ENCODE data around the gene HIBADH. TPM values are rescaled to one million over a fixed set of nuclear protein-coding genes. Genes with fewer than 3 reads are reported as not detected.

The HIBADH gene
- total RNA-seq, 1 experiment from 2014 or later: 33.7 TPM

DNA sequence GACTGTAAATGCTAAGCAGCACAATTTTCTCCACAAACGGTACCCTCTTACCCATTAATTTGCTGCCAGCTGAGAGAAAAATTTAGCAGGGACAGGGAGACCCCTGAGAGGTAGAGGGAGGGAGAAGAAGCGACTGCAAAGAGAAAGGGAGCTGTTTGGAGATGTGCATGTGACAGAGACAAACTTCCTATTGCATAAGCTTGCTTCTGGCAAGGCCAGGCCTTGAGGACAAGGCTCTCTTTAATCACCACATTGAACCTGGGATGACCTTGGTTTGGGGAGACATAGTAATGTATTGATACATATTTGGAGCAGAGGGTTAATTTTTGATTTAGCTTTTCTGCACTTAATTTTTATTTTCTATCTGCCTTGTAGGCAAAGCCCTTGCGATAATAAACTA lies 31.1 kb upstream of the HIBADH start:
- H3K27me3 Mint-ChIP-seq (ENCODE audit: insufficient read depth, unreplicated experiment): no peaks in the 10 kb centered on the region
- no peaks in the 10 kb centered on the region for H3K4me1 ChIP-seq
- no peaks in the 10 kb centered on the region for H3K9me3 Mint-ChIP-seq (ENCODE audit: unreplicated experiment)
- no peaks in the 10 kb centered on the region for H3K4me1 Mint-ChIP-seq (ENCODE audit: low read depth, unreplicated experiment)
- no peak overlapping the region for H3K27ac Mint-ChIP-seq (ENCODE audit: unreplicated experiment)
- POLR2A ChIA-PET: no interaction called here
- no peaks in the 10 kb centered on the region; the same call in 1 of the 2 replicates for H3K27me3 ChIP-seq (replicated peaks; ENCODE audit: control insufficient read depth, insufficient read depth, low read length)
- CTCF ChIA-PET: no interaction called here
- intact Hi-C loops (cut with micrococcal nuclease; ENCODE audit: unreplicated experiment): no loop called here
- no peaks in the 10 kb centered on the region for H3K36me3 Mint-ChIP-seq (ENCODE audit: insufficient read depth, unreplicated experiment)
- no peak overlapping the region for H3K4me3 Mint-ChIP-seq (ENCODE audit: unreplicated experiment)
- TF ChIP-seq, protein P1, sequence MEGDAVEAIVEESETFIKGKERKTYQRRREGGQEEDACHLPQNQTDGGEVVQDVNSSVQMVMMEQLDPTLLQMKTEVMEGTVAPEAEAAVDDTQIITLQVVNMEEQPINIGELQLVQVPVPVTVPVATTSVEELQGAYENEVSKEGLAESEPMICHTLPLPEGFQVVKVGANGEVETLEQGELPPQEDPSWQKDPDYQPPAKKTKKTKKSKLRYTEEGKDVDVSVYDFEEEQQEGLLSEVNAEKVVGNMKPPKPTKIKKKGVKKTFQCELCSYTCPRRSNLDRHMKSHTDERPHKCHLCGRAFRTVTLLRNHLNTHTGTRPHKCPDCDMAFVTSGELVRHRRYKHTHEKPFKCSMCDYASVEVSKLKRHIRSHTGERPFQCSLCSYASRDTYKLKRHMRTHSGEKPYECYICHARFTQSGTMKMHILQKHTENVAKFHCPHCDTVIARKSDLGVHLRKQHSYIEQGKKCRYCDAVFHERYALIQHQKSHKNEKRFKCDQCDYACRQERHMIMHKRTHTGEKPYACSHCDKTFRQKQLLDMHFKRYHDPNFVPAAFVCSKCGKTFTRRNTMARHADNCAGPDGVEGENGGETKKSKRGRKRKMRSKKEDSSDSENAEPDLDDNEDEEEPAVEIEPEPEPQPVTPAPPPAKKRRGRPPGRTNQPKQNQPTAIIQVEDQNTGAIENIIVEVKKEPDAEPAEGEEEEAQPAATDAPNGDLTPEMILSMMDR (IDR thresholded peaks at IDR 0.05; ENCODE audit: insufficient read depth in 1 of 2, low read depth in 1 of 2, low read length in 1 of 2, severe bottlenecking in 1 of 2, unreplicated experiment in 1 of 2): no peak
- H3K4me3 ChIP-seq (ENCODE audit: low read depth, low read length): no peak overlapping the region
- H3K9me3 ChIP-seq: no peaks in the 10 kb centered on the region
- BruUV-seq (replicated peaks): no TSS peak
- DNase-seq: no peak
- no peaks in the 10 kb centered on the region for H3K36me3 ChIP-seq (ENCODE audit: control insufficient read depth, insufficient read depth, low read length)

- intact Hi-C loops (cut with micrococcal nuclease; ENCODE audit: unreplicated experiment): no loop called here
- CTCF ChIA-PET: no interaction called here
- no TSS peak for BruUV-seq (replicated peaks)
- Histone ChIP-seq H3K9me3 (no peaks in the 10 kb centered on the region), H3K4me1 (no peaks in the 10 kb centered on the region), H3K27me3 (replicated peaks; ENCODE audit: control insufficient read depth, insufficient read depth, low read length) (no peaks in the 10 kb centered on the region; the same call in 1 of the 2 replicates), H3K36me3 (ENCODE audit: control insufficient read depth, insufficient read depth, low read length) (no peaks in the 10 kb centered on the region), H3K4me3 (ENCODE audit: low read depth, low read length) (no peak overlapping the region)
- DNase-seq: no peak
- Mint-ChIP-seq H3K27ac (ENCODE audit: unreplicated experiment) (no peak overlapping the region), H3K4me1 (ENCODE audit: low read depth, unreplicated experiment) (no peaks in the 10 kb centered on the region), H3K4me3 (ENCODE audit: unreplicated experiment) (no peak overlapping the region), H3K27me3 (ENCODE audit: insufficient read depth, unreplicated experiment) (no peaks in the 10 kb centered on the region), H3K9me3 (ENCODE audit: unreplicated experiment) (no peaks in the 10 kb centered on the region), H3K36me3 (ENCODE audit: insufficient read depth, unreplicated experiment) (no peaks in the 10 kb centered on the region)
- POLR2A ChIA-PET: no interaction called here
- TF ChIP-seq, protein P1 (IDR thresholded peaks at IDR 0.05; ENCODE audit: insufficient read depth in 1 of 2, low read depth in 1 of 2, low read length in 1 of 2, severe bottlenecking in 1 of 2, unreplicated experiment in 1 of 2): no peak
These were observed 28.0 kb upstream of the HIBADH start for GRCh38 chr7:27690649-27691048.

- H3K27ac Mint-ChIP-seq (ENCODE audit: unreplicated experiment): no peak overlapping the region
- TF ChIP-seq, protein P1 (IDR thresholded peaks at IDR 0.05; ENCODE audit: insufficient read depth in 1 of 2, low read depth in 1 of 2, low read length in 1 of 2, severe bottlenecking in 1 of 2, unreplicated experiment in 1 of 2): peak; percentile 19 to 60
- no peaks in the 10 kb centered on the region for H3K4me1 ChIP-seq
- no peaks in the 10 kb centered on the region for H3K36me3 ChIP-seq (ENCODE audit: control insufficient read depth, insufficient read depth, low read length)
- CTCF ChIA-PET: interaction anchor here (0.6 to 1.0 kb wide), 4 partner anchors 12 to 400 kb away, joined by 3 to 4 read pairs (median 3); no protein-coding TSS in a partner anchor
- peak; percentile 42 to 43 for DNase-seq
- BruUV-seq (replicated peaks): no TSS peak
- no peak overlapping the region for H3K4me3 Mint-ChIP-seq (ENCODE audit: unreplicated experiment)
- no peaks in the 10 kb centered on the region for H3K9me3 Mint-ChIP-seq (ENCODE audit: unreplicated experiment)
- H3K9me3 ChIP-seq: no peaks in the 10 kb centered on the region
- H3K27me3 ChIP-seq (replicated peaks; ENCODE audit: control insufficient read depth, insufficient read depth, low read length): no peaks in the 10 kb centered on the region; the same call in 1 of the 2 replicates
- H3K27me3 Mint-ChIP-seq (ENCODE audit: insufficient read depth, unreplicated experiment): no peaks in the 10 kb centered on the region
- no peaks in the 10 kb centered on the region for H3K4me1 Mint-ChIP-seq (ENCODE audit: low read depth, unreplicated experiment)
- no peaks in the 10 kb centered on the region for H3K36me3 Mint-ChIP-seq (ENCODE audit: insufficient read depth, unreplicated experiment)
- H3K4me3 ChIP-seq (ENCODE audit: low read depth, low read length): no peak overlapping the region
- POLR2A ChIA-PET: no interaction called here
- intact Hi-C loops (cut with micrococcal nuclease; ENCODE audit: unreplicated experiment): loop anchor here (1.0 to 5.0 kb wide), 3 partner anchors 85 to 333 kb away; no protein-coding TSS in a partner anchor
These were observed 27.0 kb upstream of the HIBADH start for GRCh38 chr7:27689591-27690164.
